OCI-LY7 (cell line): ENCODE results near the gene NEIL3. TPM values are rescaled to one million over a fixed set of nuclear protein-coding genes. Genes with fewer than 3 reads are reported as not detected.

Experiments used
- BruUV-seq: library from RNA; stranded (reverse); fragments of 400-500 nt; replicated peaks from 2 replicates; lab custom pipeline; 2021; lab: Mats Ljungman, UMichigan
- CTCF ChIA-PET: fragments of 300-600 bp; sonication (Branson Sonifier 250); formaldehyde crosslinking; loops from one replicate; lab custom pipeline; 2022; ENCODE audit warnings: antibody characterized with exemption; ENCODE audit not compliant: unreplicated experiment; lab: Charles Lee
- POLR2A ChIA-PET: fragments of 300-600 bp; sonication (Branson Sonifier 250); formaldehyde crosslinking; loops from one replicate; lab custom pipeline; 2022; ENCODE audit warnings: antibody characterized with exemption; lab: Charles Lee
- DNase-seq: peaks from one replicate; pipeline ENCODE4 v3.0.0-alpha.2; 2015; ENCODE audit warnings: low spot score
- H2AFZ ChIP-seq: fragments of 200-600 bp; sonication (generic), shearing (Covaris generic); 2 replicates; pipeline ENCODE4 v1.6.1; 2014; ENCODE audit warnings: mild to moderate bottlenecking, antibody characterized with exemption, low read length, moderate library complexity
- H3K27ac ChIP-seq: fragments of 200-600 bp; sonication (generic); 2 replicates; pipeline ENCODE4 v1.5.1; 2014; ENCODE audit warnings: mixed run types, low read depth, mild to moderate bottlenecking, moderate library complexity, low read length, inconsistent platforms; ENCODE audit not compliant: poor library complexity, severe bottlenecking
- H3K36me3 ChIP-seq: fragments of 200-600 bp; sonication (generic); 2 replicates; pipeline ENCODE4 v1.6.1; 2014; ENCODE audit warnings: mild to moderate bottlenecking, antibody characterized with exemption, low read length, moderate library complexity, mixed read lengths; ENCODE audit not compliant: insufficient read depth
- H3K4me1 ChIP-seq: fragments of 200-600 bp; sonication (generic); 2 replicates; pipeline ENCODE4 v1.5.1; 2014; ENCODE audit warnings: mild to moderate bottlenecking, low read length; ENCODE audit not compliant: insufficient read depth, poor library complexity, severe bottlenecking
- H3K4me2 ChIP-seq: fragments of 200-600 bp; sonication (generic); 2 replicates; pipeline ENCODE4 v1.6.1; 2014; ENCODE audit warnings: mild to moderate bottlenecking, low read length
- H3K4me3 ChIP-seq: fragments of 200-600 bp; sonication (generic); 2 replicates; pipeline ENCODE4 v1.5.1; 2014; ENCODE audit warnings: mild to moderate bottlenecking, low read depth, low read length; ENCODE audit not compliant: poor library complexity, severe bottlenecking
- H3K79me2 ChIP-seq: fragments of 200-600 bp; sonication (generic); 2 replicates; pipeline ENCODE4 v1.6.1; 2016; ENCODE audit warnings: low read depth, mild to moderate bottlenecking, low read length, moderate library complexity, mixed read lengths; ENCODE audit not compliant: insufficient read depth
- H3K9me2 ChIP-seq: fragments of 200-600 bp; sonication (generic); 2 replicates; pipeline ENCODE4 v1.6.1; 2016; ENCODE audit warnings: mild to moderate bottlenecking, low read length, mixed read lengths; ENCODE audit not compliant: insufficient read depth
- H3K9me3 ChIP-seq: fragments of 200-600 bp; sonication (generic); 2 replicates; pipeline ENCODE4 v1.6.1; 2014; ENCODE audit warnings: mild to moderate bottlenecking, mixed run types, low read length, mixed read lengths
- H4K20me1 ChIP-seq: fragments of 200-600 bp; sonication (generic); 2 replicates; pipeline ENCODE4 v1.6.1; 2014; ENCODE audit warnings: mild to moderate bottlenecking, antibody characterized with exemption, low read length, moderate library complexity, mixed read lengths; ENCODE audit not compliant: insufficient read depth
- EZH2phosphoT487 ChIP-seq: fragments of 200-600 bp; sonication (generic); IDR thresholded peaks from 2 replicates; pipeline ENCODE4 v1.6.1; 2018; ENCODE audit warnings: low read depth, borderline replicate concordance, mild to moderate bottlenecking, mixed run types, antibody characterized with exemption, low read length, moderate library complexity, mixed read lengths
- intact Hi-C: fragments of 100-400 bp; cut with micrococcal nuclease; formaldehyde crosslinking; loops from one replicate; pipeline ENCODE4 v1.10.0; 2022; ENCODE audit not compliant: unreplicated experiment
- total RNA-seq, 2 experiments: library from RNA; depleted of rRNA in 1 of 2; stranded (reverse); fragments of >200 nt in 1 of 2; shearing (Covaris generic) in 1 of 2; gene quantifications; 2 replicates each; pipeline ENCODE4 v1.2.3, GENCODE V29; 2014 to 2022
- TF ChIP-seq, protein P1 (sequence below): fragments of 200-600 bp; sonication (generic); conservative IDR thresholded peaks from 2 replicates; pipeline ENCODE4 v1.5.1; 2014; ENCODE audit warnings: mild to moderate bottlenecking, antibody characterized with exemption, low read length, moderate library complexity, mixed read lengths

Gene NEIL3
- total RNA-seq, 2 experiments from 2014 or later = 19.1 to 22.9 TPM

- Histone ChIP-seq H2AFZ (no peak overlapping the region), H3K36me3 (no peaks in the 10 kb centered on the region), H4K20me1 (no peaks in the 10 kb centered on the region), H3K79me2 (no peaks in the 10 kb centered on the region), H3K27ac (no peak overlapping the region), H3K4me3 (no peak overlapping the region), H3K4me2 (no peak overlapping the region), H3K9me3 (no peaks in the 10 kb centered on the region), H3K4me1 (no peaks in the 10 kb centered on the region), H3K9me2 (no peaks in the 10 kb centered on the region; the same call in 1 of the 2 replicates)
- no TSS peak for BruUV-seq
- intact Hi-C loops = no loop called here
- ChIA-PET CTCF (interaction anchor here (0.6 kb wide), 1 partner anchor 10 kb away, joined by 5 read pairs; no protein-coding TSS in a partner anchor), POLR2A (no interaction called here)
- TF ChIP-seq, protein P1, sequence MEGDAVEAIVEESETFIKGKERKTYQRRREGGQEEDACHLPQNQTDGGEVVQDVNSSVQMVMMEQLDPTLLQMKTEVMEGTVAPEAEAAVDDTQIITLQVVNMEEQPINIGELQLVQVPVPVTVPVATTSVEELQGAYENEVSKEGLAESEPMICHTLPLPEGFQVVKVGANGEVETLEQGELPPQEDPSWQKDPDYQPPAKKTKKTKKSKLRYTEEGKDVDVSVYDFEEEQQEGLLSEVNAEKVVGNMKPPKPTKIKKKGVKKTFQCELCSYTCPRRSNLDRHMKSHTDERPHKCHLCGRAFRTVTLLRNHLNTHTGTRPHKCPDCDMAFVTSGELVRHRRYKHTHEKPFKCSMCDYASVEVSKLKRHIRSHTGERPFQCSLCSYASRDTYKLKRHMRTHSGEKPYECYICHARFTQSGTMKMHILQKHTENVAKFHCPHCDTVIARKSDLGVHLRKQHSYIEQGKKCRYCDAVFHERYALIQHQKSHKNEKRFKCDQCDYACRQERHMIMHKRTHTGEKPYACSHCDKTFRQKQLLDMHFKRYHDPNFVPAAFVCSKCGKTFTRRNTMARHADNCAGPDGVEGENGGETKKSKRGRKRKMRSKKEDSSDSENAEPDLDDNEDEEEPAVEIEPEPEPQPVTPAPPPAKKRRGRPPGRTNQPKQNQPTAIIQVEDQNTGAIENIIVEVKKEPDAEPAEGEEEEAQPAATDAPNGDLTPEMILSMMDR = no peak
- no peak for TF ChIP-seq EZH2phosphoT487
- no peak for DNase-seq
These were observed 17.5 kb upstream of the NEIL3 start for GRCh38 chr4:177292171-177292570.

GRCh38 chr4:177293208-177294033 lies 16.3 kb upstream of the NEIL3 start:
- Histone ChIP-seq H3K4me3 (no peak overlapping the region), H3K9me2 (no peaks in the 10 kb centered on the region; the same call in 1 of the 2 replicates), H3K4me1 (no peaks in the 10 kb centered on the region), H3K9me3 (peaks cover 9% of the 10 kb centered on the region), H2AFZ (no peak overlapping the region), H3K79me2 (no peaks in the 10 kb centered on the region), H3K4me2 (no peak overlapping the region), H4K20me1 (no peaks in the 10 kb centered on the region), H3K36me3 (no peaks in the 10 kb centered on the region), H3K27ac (no peak overlapping the region)
- no TSS peak for BruUV-seq
- intact Hi-C loops = no loop called here
- POLR2A ChIA-PET = interaction anchor here (0.6 to 1.0 kb wide), 4 partner anchors 11 to 1173 kb away, joined by 3 to 5 read pairs (median 3); no protein-coding TSS in a partner anchor
- CTCF ChIA-PET = interaction anchor here (0.5 kb wide), 1 partner anchor 124 kb away, joined by 3 read pairs; no protein-coding TSS in a partner anchor
- TF ChIP-seq, protein P1 = no peak
- no peak for TF ChIP-seq EZH2phosphoT487
- DNase-seq = no peak
